Measurements from ENCODE around the gene BANP. TPM values are rescaled to one million over a fixed set of nuclear protein-coding genes. Genes with fewer than 3 reads are reported as not detected.
A peak's percentile ranks its signal among the peaks of the same experiment; 100 is the strongest.

Gene BANP
- total RNA-seq, 1 experiment from 2014 or later, result 34.5 TPM

DNA sequence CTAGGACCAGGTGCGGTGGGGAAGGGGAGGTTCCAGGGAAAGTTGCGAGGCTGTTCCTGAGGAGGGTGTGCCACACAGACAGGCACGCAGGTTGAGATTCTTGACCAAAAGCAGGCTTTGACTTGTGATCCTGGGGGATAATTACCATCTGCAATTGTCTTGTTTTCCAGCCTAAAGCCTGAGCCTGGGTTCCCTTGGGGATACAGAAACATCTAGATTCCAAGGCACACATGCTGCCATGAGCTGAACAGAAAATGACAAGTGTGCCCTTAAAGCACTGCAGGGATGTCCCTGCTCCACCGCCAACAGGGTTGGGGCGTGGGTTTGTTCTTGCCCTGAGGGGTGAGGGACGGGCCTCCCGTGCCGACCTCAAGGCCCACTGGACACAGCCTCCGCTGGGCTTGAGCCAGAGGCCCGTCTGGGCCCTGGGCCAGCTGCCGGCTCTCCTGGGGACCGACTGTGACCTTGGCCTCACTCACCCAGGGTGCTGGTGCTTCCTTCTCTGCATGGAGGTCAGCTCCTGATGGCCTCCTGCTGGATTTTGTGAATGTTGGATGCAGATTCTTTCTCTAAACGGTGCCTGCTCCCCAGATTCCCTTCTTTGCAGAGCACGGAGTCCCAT lies 28.9 kb upstream of the BANP start (continued):
- TF ChIP-seq KAT7 (CRISPR knock-in tag; IDR thresholded peaks at IDR 0.05; ENCODE audit: borderline replicate concordance) (no peak), ETV6 (CRISPR knock-in tag; IDR thresholded peaks at IDR 0.05) (no peak), NR2C2 (CRISPR knock-in tag; IDR thresholded peaks at IDR 0.05) (no peak), ZNF232 (CRISPR knock-in tag; IDR thresholded peaks at IDR 0.05) (no peak)
- TF ChIP-seq, protein P1, sequence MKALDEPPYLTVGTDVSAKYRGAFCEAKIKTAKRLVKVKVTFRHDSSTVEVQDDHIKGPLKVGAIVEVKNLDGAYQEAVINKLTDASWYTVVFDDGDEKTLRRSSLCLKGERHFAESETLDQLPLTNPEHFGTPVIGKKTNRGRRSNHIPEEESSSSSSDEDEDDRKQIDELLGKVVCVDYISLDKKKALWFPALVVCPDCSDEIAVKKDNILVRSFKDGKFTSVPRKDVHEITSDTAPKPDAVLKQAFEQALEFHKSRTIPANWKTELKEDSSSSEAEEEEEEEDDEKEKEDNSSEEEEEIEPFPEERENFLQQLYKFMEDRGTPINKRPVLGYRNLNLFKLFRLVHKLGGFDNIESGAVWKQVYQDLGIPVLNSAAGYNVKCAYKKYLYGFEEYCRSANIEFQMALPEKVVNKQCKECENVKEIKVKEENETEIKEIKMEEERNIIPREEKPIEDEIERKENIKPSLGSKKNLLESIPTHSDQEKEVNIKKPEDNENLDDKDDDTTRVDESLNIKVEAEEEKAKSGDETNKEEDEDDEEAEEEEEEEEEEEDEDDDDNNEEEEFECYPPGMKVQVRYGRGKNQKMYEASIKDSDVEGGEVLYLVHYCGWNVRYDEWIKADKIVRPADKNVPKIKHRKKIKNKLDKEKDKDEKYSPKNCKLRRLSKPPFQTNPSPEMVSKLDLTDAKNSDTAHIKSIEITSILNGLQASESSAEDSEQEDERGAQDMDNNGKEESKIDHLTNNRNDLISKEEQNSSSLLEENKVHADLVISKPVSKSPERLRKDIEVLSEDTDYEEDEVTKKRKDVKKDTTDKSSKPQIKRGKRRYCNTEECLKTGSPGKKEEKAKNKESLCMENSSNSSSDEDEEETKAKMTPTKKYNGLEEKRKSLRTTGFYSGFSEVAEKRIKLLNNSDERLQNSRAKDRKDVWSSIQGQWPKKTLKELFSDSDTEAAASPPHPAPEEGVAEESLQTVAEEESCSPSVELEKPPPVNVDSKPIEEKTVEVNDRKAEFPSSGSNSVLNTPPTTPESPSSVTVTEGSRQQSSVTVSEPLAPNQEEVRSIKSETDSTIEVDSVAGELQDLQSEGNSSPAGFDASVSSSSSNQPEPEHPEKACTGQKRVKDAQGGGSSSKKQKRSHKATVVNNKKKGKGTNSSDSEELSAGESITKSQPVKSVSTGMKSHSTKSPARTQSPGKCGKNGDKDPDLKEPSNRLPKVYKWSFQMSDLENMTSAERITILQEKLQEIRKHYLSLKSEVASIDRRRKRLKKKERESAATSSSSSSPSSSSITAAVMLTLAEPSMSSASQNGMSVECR (CRISPR knock-in tag; IDR thresholded peaks at IDR 0.05; ENCODE audit: borderline replicate concordance), result no peak
- TF ChIP-seq, protein P2, sequence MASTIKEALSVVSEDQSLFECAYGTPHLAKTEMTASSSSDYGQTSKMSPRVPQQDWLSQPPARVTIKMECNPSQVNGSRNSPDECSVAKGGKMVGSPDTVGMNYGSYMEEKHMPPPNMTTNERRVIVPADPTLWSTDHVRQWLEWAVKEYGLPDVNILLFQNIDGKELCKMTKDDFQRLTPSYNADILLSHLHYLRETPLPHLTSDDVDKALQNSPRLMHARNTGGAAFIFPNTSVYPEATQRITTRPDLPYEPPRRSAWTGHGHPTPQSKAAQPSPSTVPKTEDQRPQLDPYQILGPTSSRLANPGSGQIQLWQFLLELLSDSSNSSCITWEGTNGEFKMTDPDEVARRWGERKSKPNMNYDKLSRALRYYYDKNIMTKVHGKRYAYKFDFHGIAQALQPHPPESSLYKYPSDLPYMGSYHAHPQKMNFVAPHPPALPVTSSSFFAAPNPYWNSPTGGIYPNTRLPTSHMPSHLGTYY (CRISPR knock-in tag; IDR thresholded peaks at IDR 0.05), result no peak

GRCh38 chr16:87924041-87924810 lies 27.0 kb upstream of the BANP start:
- H3K27me3 Mint-ChIP-seq (ENCODE audit: low read depth), result no peaks in the 10 kb centered on the region; the same call in 1 of the 2 replicates
- no peak overlapping the region for H3K4me3 Mint-ChIP-seq
- no peaks in the 10 kb centered on the region for H3K9me3 Mint-ChIP-seq
- no peak for ATAC-seq
- H3K27ac Mint-ChIP-seq, result peak overlapping the region; percentile 87; the same call in 1 of the 2 replicates
- peaks cover 22% of the 10 kb centered on the region for H3K4me1 Mint-ChIP-seq
- no peak for TF ChIP-seq ZNF317 (CRISPR knock-in tag; IDR thresholded peaks at IDR 0.05; ENCODE audit: borderline replicate concordance, low read depth)
- TF ChIP-seq, protein P2 (CRISPR knock-in tag; IDR thresholded peaks at IDR 0.05), result no peak
- TF ChIP-seq TEAD4 (CRISPR knock-in tag; IDR thresholded peaks at IDR 0.05), result no peak
- TF ChIP-seq ATF3 (CRISPR knock-in tag; conservative IDR thresholded peaks at IDR 0.05), result 0 out of 2 replicates have a peak, but pooled peaks have one; percentile 22
- DNase-seq (ENCODE audit: low spot score), result no peak
- ChIA-PET POLR2A (no interaction called here), CTCF (interaction anchor here (0.5 to 1.8 kb wide), 6 partner anchors 46 to 147 kb away, joined by 3 to 5 read pairs (median 3); no protein-coding TSS in a partner anchor)
- no peaks in the 10 kb centered on the region for H3K36me3 Mint-ChIP-seq

GRCh38 chr16:87924811-87925670 lies 26.2 kb upstream of the BANP start:
- H3K27me3 Mint-ChIP-seq (ENCODE audit: low read depth), result no peaks in the 10 kb centered on the region; the same call in 1 of the 2 replicates

More at GRCh38 chr16:87924811-87925670, 26.2 kb upstream of the BANP start:
- ATAC-seq (no peak), DNase-seq (ENCODE audit: low spot score) (no peak)
- no peak overlapping the region for H3K27ac Mint-ChIP-seq
- TF ChIP-seq RELA (CRISPR knock-in tag; IDR thresholded peaks at IDR 0.05; ENCODE audit: borderline replicate concordance) (no peak), ZNF232 (CRISPR knock-in tag; IDR thresholded peaks at IDR 0.05) (no peak), FOXK1 (CRISPR knock-in tag; IDR thresholded peaks at IDR 0.05) (no peak), RORB (CRISPR knock-in tag; IDR thresholded peaks at IDR 0.05) (no peak), TP53 (CRISPR knock-in tag; IDR thresholded peaks at IDR 0.05) (no peak), IRF2 (CRISPR knock-in tag; IDR thresholded peaks at IDR 0.05; ENCODE audit: borderline replicate concordance, low read depth) (no peak)
- TF ChIP-seq, protein P3, sequence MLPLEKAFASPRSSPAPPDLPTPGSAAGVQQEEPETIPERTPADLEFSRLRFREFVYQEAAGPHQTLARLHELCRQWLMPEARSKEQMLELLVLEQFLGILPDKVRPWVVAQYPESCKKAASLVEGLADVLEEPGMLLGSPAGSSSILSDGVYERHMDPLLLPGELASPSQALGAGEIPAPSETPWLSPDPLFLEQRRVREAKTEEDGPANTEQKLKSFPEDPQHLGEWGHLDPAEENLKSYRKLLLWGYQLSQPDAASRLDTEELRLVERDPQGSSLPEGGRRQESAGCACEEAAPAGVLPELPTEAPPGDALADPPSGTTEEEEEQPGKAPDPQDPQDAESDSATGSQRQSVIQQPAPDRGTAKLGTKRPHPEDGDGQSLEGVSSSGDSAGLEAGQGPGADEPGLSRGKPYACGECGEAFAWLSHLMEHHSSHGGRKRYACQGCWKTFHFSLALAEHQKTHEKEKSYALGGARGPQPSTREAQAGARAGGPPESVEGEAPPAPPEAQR (CRISPR knock-in tag; IDR thresholded peaks at IDR 0.05), result no peak
- CTCF ChIA-PET, result interaction anchor here (0.8 to 1.8 kb wide), 6 partner anchors 47 to 148 kb away, joined by 3 to 5 read pairs (median 4); no protein-coding TSS in a partner anchor
- peaks cover 22% of the 10 kb centered on the region for H3K4me1 Mint-ChIP-seq
- no peak overlapping the region for H3K4me3 Mint-ChIP-seq
- no peaks in the 10 kb centered on the region for H3K9me3 Mint-ChIP-seq
- POLR2A ChIA-PET, result no interaction called here
- H3K36me3 Mint-ChIP-seq, result no peaks in the 10 kb centered on the region

All from WTC11 (cell line).